Smooth muscle cell (in vitro differentiated cells): ENCODE measurements around the gene POC1A. TPM values are rescaled to one million over a fixed set of nuclear protein-coding genes. Genes with fewer than 3 reads are reported as not detected.

ENCODE experiments used
- DNase-seq: peaks from one replicate; lab custom pipeline; 2025; ENCODE audit not compliant: unreplicated experiment; lab: John Stamatoyannopoulos, UW
- H2AFZ ChIP-seq: fragments of 200-600 bp; sonication (generic); 2 replicates; pipeline ENCODE4 v1.6.0; 2016; ENCODE audit warnings: antibody characterized with exemption, low read depth, mild to moderate bottlenecking
- H3F3A ChIP-seq: fragments of 200-600 bp; sonication (generic); 2 replicates; pipeline ENCODE4 v1.6.0; 2017; ENCODE audit warnings: antibody characterized with exemption, low read depth
- H3K27ac ChIP-seq: fragments of 200-600 bp; sonication (generic); 2 replicates; pipeline ENCODE4 v1.5.1; 2016; ENCODE audit warnings: low read depth, mild to moderate bottlenecking
- H3K27me3 ChIP-seq: fragments of 200-600 bp; sonication (generic); 2 replicates; pipeline ENCODE4 v1.6.1; 2016; ENCODE audit warnings: low read depth, mild to moderate bottlenecking
- H3K36me3 ChIP-seq: fragments of 200-600 bp; sonication (generic); 2 replicates; pipeline ENCODE4 v1.5.1; 2016; ENCODE audit warnings: low read depth
- H3K4me1 ChIP-seq: fragments of 200-600 bp; sonication (generic); 2 replicates; pipeline ENCODE4 v1.5.1; 2016; ENCODE audit warnings: low read depth
- H3K4me2 ChIP-seq: fragments of 200-600 bp; sonication (generic); 2 replicates; pipeline ENCODE4 v1.6.0; 2016; ENCODE audit warnings: mild to moderate bottlenecking
- H3K4me3 ChIP-seq: fragments of 200-600 bp; sonication (generic); 2 replicates; pipeline ENCODE4 v1.5.1; 2016; ENCODE audit warnings: mild to moderate bottlenecking
- H3K79me2 ChIP-seq: fragments of 200-600 bp; sonication (generic); 2 replicates; pipeline ENCODE4 v1.6.0; 2016; ENCODE audit warnings: low read depth, mild to moderate bottlenecking
- H3K9ac ChIP-seq: fragments of 200-600 bp; sonication (generic); 2 replicates; pipeline ENCODE4 v1.6.0; 2016; ENCODE audit warnings: low read depth
- H3K9me3 ChIP-seq: fragments of 200-600 bp; sonication (generic); replicated peaks from 2 replicates; pipeline ENCODE4 v1.5.1; 2016; ENCODE audit warnings: low read depth
- H4K20me1 ChIP-seq: fragments of 200-600 bp; sonication (generic); 2 replicates; pipeline ENCODE4 v1.6.0; 2016; ENCODE audit warnings: low read depth
- WGBS: methylation state at CpG from one replicate; pipeline ENCODE4 v1.1.7; 2016; ENCODE audit warnings: low lambda C conversion rate; 5-methylcytosine and 5-hydroxymethylcytosine counted together
- polyA plus RNA-seq: library from polyadenylated mRNA; unstranded; fragments of >200 nt; fragmentation: Nextera tagmentation; extraction: Ambion mirVana; gene quantifications from 2 replicates; pipeline ENCODE4 v1.2.1, GENCODE V29; 2016
- total RNA-seq: library from RNA; depleted of rRNA; stranded (reverse); fragments of >200 nt; gene quantifications from 2 replicates; pipeline ENCODE4 v1.2.3, GENCODE V29; 2014
- TF ChIP-seq, protein P1 (sequence below): fragments of 200-600 bp; sonication (generic); IDR thresholded peaks from 2 replicates; pipeline ENCODE4 v1.5.1; 2017; ENCODE audit warnings: borderline replicate concordance, mild to moderate bottlenecking, antibody characterized with exemption; ENCODE audit not compliant: insufficient read depth, poor library complexity, severe bottlenecking

Gene POC1A
- total and polyA plus RNA-seq, 2 experiments from 2014 or later: 1.8 to 7.9 TPM

DNA sequence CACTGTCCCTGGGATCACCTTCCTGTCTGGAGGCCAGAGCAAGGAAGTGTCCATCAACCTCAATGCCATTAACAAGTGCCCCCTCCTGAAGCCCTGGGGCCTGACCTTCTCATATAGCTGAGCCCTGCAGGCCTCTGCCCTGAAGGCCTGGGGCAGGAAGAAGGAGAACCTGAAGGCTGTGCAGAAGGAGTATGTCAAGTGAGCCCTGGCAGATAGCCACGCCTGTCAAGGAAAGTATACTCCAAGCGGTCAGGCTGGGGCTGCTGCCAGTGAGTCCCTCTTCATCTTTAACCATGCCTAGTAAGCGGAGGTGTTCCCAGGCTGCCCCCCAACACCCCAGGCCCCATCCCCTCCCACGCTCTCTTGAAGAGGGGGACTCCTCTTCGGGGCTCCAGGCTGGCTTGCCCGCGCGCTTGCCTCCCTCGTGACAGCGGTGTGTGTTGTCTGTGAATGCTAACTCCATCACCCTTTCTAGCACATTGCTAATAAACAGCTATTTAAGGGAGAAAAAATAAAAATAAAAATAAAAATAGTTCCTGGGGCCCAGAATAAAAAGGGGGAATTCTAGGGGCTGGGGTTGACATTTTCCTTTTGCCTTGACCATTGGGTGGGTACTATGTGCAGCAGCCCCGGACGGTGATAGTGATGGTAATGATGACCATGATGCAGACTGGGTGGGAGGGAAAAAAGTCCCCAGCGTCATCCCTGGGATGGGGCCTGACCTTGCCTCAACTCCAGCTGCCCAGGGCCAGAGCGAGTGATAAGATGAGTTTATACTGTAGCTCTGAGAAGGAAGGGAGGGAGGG, 40.5 kb upstream of the POC1A start:
- Histone ChIP-seq H3K27me3 (no peaks in the 10 kb centered on the region), H2AFZ (no peak overlapping the region), H3K27ac (no peak overlapping the region), H3K4me3 (no peak overlapping the region), H3K36me3 (no peaks in the 10 kb centered on the region), H4K20me1 (peaks cover 10% of the 10 kb centered on the region), H3K4me2 (no peak overlapping the region), H3K9ac (no peak overlapping the region), H3K79me2 (peaks cover 17% of the 10 kb centered on the region), H3K4me1 (peaks cover 13% of the 10 kb centered on the region), H3K9me3 (no peaks in the 10 kb centered on the region), H3F3A (no peaks in the 10 kb centered on the region)
- no peak for DNase-seq
- TF ChIP-seq, protein P1, sequence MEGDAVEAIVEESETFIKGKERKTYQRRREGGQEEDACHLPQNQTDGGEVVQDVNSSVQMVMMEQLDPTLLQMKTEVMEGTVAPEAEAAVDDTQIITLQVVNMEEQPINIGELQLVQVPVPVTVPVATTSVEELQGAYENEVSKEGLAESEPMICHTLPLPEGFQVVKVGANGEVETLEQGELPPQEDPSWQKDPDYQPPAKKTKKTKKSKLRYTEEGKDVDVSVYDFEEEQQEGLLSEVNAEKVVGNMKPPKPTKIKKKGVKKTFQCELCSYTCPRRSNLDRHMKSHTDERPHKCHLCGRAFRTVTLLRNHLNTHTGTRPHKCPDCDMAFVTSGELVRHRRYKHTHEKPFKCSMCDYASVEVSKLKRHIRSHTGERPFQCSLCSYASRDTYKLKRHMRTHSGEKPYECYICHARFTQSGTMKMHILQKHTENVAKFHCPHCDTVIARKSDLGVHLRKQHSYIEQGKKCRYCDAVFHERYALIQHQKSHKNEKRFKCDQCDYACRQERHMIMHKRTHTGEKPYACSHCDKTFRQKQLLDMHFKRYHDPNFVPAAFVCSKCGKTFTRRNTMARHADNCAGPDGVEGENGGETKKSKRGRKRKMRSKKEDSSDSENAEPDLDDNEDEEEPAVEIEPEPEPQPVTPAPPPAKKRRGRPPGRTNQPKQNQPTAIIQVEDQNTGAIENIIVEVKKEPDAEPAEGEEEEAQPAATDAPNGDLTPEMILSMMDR: no peak
- 78% methylated on average over 14 of the region's 14 CpGs for WGBS

DNA sequence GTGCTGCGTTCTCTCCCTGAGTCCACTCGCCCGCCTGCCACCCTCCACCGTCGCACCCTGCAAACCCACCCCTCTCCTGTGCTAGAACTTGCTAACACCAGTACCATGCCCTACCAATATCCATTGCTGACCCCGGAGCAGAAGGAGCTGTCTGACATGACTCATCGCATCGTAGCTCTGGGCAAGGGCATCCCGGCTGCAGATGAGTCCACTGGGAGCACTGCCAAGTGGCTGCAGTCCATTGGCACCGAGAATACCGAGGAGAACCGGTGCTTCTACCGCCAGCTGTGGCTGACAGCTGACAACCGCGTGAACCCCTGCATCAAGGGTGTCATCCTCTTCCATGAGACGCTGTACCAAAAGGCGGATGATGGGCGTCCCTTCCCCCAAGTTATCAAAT, 38.8 kb upstream of the POC1A start:
- no peak overlapping the region for H2AFZ ChIP-seq
- 88% methylated on average over 18 of the region's 18 CpGs for WGBS
- no peaks in the 10 kb centered on the region for H3F3A ChIP-seq
- H4K20me1 ChIP-seq: no peaks in the 10 kb centered on the region
- DNase-seq: no peak
- no peaks in the 10 kb centered on the region for H3K36me3 ChIP-seq
- TF ChIP-seq, protein P1: no peak
- H3K4me1 ChIP-seq: no peaks in the 10 kb centered on the region
- H3K27ac ChIP-seq: no peak overlapping the region
- no peaks in the 10 kb centered on the region for H3K27me3 ChIP-seq
- H3K9me3 ChIP-seq: no peaks in the 10 kb centered on the region
- H3K4me2 ChIP-seq: no peak overlapping the region
- H3K79me2 ChIP-seq: peaks cover 2% of the 10 kb centered on the region
- H3K4me3 ChIP-seq: no peak overlapping the region
- no peak overlapping the region for H3K9ac ChIP-seq

DNA sequence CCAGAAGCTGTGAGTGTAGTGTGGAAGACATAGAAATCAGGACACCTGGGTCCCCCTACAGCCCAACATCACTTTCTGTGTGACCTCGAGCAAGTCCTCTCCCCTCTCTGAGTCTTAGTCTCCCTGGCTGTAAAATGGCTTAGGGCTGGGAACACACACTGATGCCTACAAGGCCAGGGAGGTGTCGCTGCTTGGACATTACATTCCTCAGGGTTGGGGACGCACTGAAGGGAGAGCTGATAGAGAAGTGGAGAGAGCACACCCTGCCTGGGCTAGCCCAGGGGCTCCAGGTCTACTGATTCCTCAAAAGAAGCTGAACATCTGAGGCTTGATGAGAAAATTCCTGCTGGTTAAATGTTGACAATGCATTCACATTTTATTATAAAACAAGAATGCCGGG, 37.4 kb upstream of the POC1A start:
- Histone ChIP-seq H3K9ac (no peak overlapping the region), H3K9me3 (no peaks in the 10 kb centered on the region), H2AFZ (no peak overlapping the region), H3K4me3 (no peak overlapping the region), H3K27ac (no peak overlapping the region), H3K27me3 (no peaks in the 10 kb centered on the region), H3K79me2 (no peaks in the 10 kb centered on the region), H4K20me1 (no peaks in the 10 kb centered on the region), H3K36me3 (no peaks in the 10 kb centered on the region), H3F3A (no peaks in the 10 kb centered on the region), H3K4me1 (no peaks in the 10 kb centered on the region), H3K4me2 (no peak overlapping the region)
- DNase-seq: no peak
- 87% methylated on average over 4 of the region's 4 CpGs for WGBS
- TF ChIP-seq, protein P1: no peak
